ENCODE measurements around the gene TCAP.

The TCAP gene

DNA sequence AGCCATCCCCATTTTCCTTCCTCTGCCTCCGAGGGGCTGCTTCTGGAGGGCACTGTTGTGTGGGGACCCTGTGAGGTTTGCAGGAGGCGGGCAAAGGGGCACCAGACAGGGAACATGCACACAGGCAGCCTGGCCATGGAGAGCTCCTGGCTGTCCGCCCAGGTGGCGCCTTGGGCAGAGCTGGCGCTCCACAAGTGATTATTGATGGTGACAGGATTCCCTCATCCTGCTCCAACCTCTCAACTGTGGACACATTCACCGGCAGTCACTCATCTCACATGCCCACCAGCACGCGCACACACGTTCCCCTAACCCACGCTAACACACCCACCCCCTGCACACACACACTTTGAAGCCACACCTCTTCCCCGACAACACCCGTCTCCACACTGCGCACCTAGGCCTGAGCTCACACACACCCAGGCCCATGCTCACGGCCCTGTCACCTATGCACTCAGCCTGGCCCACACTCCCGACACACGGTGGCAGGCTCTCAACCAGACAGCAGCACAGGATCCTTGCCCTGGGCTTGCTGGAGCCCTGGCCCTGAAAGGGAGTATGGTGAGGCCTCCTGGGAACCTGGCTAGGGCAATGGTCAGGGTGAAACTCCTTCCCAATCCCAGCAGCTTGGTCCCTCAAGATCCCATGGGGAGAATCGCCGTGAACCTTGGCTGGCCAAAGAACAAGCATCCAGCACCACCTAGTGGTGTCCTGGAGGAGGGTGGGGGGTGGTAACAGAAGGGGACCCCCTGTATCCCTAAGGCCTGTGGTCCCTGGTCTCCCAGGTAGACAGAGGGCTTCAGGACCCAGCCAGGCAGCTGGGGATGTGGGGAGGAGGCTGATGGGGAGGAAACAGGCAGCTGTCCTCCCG is 6.7 kb downstream of the TCAP start:
- TF ChIP-seq, protein P1, sequence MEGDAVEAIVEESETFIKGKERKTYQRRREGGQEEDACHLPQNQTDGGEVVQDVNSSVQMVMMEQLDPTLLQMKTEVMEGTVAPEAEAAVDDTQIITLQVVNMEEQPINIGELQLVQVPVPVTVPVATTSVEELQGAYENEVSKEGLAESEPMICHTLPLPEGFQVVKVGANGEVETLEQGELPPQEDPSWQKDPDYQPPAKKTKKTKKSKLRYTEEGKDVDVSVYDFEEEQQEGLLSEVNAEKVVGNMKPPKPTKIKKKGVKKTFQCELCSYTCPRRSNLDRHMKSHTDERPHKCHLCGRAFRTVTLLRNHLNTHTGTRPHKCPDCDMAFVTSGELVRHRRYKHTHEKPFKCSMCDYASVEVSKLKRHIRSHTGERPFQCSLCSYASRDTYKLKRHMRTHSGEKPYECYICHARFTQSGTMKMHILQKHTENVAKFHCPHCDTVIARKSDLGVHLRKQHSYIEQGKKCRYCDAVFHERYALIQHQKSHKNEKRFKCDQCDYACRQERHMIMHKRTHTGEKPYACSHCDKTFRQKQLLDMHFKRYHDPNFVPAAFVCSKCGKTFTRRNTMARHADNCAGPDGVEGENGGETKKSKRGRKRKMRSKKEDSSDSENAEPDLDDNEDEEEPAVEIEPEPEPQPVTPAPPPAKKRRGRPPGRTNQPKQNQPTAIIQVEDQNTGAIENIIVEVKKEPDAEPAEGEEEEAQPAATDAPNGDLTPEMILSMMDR (IDR thresholded peaks at IDR 0.05; ENCODE audit: low read depth, low read length): peak; percentile 73
- no peaks in the 10 kb centered on the region for H3K9me3 ChIP-seq
- no peak overlapping the region for H3K4me3 ChIP-seq (ENCODE audit: low read depth, low read length)
- H3K4me1 ChIP-seq: peaks cover 7% of the 10 kb centered on the region
- peak; percentile 67 for DNase-seq
- no peaks in the 10 kb centered on the region for H3K36me3 ChIP-seq
- peaks cover 15% of the 10 kb centered on the region; the same call in 1 of the 2 replicates for H3K27me3 ChIP-seq

GRCh38 chr17:39672522-39673334 is 7.6 kb downstream of the TCAP start:
- Histone ChIP-seq H3K9me3 (no peaks in the 10 kb centered on the region), H3K4me1 (no peaks in the 10 kb centered on the region), H3K36me3 (no peaks in the 10 kb centered on the region), H3K27me3 (peaks cover 9% of the 10 kb centered on the region; the same call in 1 of the 2 replicates), H3K4me3 (ENCODE audit: low read depth, low read length) (no peak overlapping the region)
- TF ChIP-seq, protein P1 (IDR thresholded peaks at IDR 0.05; ENCODE audit: low read depth, low read length): no peak
- DNase-seq: no peak

DNA sequence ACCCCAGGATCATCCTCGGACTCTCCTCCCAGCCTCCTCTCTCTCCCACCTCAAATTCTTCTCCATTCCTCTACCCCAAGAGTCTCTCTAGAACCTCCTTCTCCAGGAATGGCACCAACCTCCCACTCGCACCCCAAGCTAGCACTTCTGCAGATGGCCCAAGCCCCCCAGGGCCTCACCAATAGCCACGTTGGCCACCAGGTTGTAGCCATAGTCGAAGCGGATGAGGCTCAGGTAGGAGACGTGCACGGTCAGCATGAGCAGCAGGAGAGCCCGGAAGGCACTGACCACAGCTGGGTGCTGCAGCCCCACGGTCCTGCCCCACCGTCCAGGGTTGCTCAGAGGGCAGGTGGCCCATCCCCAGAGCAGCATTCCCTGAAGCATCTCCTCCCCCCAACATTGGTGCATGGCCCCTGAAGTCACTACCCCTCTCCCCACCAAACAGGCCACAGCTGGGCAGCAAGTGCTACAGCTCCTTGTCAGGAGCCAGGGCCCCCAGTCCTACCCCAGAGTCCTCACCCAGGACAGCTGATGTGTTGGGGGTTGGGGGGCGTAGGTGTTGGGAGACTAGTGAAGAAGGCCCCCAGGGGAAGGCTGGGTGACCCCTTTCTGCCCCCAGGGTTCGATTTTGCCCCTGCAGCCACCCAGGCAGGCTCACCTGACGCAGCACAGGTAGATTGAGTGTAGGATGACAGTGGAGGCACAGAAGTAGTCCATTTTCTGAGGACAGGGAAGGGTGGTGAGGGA is 8.4 kb downstream of the TCAP start:
- peaks cover 6% of the 10 kb centered on the region; the same call in 1 of the 2 replicates for H3K27me3 ChIP-seq
- TF ChIP-seq, protein P1 (IDR thresholded peaks at IDR 0.05; ENCODE audit: low read depth, low read length): no peak
- no peak for DNase-seq
- H3K36me3 ChIP-seq: no peaks in the 10 kb centered on the region
- H3K4me1 ChIP-seq: no peaks in the 10 kb centered on the region
- no peak overlapping the region for H3K4me3 ChIP-seq (ENCODE audit: low read depth, low read length)
- H3K9me3 ChIP-seq: no peaks in the 10 kb centered on the region

DNA sequence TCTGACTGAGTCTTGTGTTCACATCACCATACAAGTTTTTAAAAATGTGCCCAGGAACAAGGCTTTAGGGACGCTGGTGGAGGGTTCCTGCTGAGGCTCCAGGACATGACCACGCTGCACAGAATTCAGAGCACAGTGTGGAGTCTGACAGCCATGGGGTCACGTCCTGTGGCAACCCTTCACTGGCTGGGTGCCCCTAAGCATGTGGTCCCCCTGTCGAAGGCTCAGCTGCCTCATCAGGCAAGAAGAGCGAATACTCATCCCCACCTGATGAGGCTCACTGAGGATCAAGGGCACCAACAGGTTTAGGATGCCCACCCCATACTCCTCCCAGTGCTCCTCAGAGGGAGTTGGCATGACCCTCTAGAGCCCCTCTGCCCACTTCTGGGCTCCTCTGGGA is 9.0 kb downstream of the TCAP start:
- no peak for DNase-seq
- Histone ChIP-seq H3K4me3 (ENCODE audit: low read depth, low read length) (no peak overlapping the region), H3K9me3 (no peaks in the 10 kb centered on the region), H3K36me3 (no peaks in the 10 kb centered on the region), H3K27me3 (peaks cover 3% of the 10 kb centered on the region; the same call in 1 of the 2 replicates), H3K4me1 (no peaks in the 10 kb centered on the region)
- TF ChIP-seq, protein P1 (IDR thresholded peaks at IDR 0.05; ENCODE audit: low read depth, low read length): no peak

DNA sequence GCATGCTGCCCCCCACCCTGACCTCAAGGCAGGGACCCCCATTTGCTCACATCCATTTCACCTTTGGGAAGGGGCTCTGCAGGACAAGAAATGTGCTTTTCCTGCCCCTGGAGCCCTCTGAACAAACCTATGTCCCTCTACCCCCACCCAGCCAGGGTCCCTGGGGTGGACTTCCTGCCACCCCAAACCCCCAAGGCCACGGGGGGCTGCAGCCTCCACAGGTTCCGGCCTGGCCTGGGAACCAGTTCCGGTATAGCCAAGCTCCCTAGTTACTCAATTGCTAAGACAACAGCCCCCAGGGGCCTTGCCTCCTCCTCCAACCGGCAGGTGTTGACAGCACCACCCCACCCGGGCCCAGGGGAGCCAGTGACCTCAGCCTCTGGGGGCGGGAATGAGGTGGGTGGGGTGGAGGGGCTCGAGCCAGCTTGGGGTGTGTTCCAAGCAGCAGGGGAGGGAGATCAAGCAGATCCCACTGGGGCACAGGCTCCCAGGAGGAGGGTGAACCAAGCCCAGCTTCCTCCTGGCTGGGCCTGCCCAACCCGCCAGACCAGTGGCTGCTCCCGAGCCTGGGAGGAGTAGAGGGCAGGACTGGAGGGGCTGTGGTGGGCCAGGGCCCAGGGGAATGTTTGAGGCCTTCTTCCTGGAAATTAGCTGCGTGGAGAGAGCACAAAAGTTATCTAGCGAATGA is 9.7 kb downstream of the TCAP start:
- Histone ChIP-seq H3K36me3 (no peaks in the 10 kb centered on the region), H3K4me1 (no peaks in the 10 kb centered on the region), H3K27me3 (no peaks in the 10 kb centered on the region), H3K4me3 (ENCODE audit: low read depth, low read length) (no peak overlapping the region), H3K9me3 (no peaks in the 10 kb centered on the region)
- DNase-seq: peak; percentile 41
- TF ChIP-seq, protein P1 (IDR thresholded peaks at IDR 0.05; ENCODE audit: low read depth, low read length): no peak
